GM19463 (cell line): ENCODE data around the gene SNX11.

ENCODE experiments used
- ATAC-seq: cut with Tn5 transposase; IDR thresholded peaks from one replicate; pipeline ENCODE4 v1.9.1; 2021; ENCODE audit warnings: mild to moderate bottlenecking, moderate library complexity; ENCODE audit not compliant: unreplicated experiment

The SNX11 gene

DNA sequence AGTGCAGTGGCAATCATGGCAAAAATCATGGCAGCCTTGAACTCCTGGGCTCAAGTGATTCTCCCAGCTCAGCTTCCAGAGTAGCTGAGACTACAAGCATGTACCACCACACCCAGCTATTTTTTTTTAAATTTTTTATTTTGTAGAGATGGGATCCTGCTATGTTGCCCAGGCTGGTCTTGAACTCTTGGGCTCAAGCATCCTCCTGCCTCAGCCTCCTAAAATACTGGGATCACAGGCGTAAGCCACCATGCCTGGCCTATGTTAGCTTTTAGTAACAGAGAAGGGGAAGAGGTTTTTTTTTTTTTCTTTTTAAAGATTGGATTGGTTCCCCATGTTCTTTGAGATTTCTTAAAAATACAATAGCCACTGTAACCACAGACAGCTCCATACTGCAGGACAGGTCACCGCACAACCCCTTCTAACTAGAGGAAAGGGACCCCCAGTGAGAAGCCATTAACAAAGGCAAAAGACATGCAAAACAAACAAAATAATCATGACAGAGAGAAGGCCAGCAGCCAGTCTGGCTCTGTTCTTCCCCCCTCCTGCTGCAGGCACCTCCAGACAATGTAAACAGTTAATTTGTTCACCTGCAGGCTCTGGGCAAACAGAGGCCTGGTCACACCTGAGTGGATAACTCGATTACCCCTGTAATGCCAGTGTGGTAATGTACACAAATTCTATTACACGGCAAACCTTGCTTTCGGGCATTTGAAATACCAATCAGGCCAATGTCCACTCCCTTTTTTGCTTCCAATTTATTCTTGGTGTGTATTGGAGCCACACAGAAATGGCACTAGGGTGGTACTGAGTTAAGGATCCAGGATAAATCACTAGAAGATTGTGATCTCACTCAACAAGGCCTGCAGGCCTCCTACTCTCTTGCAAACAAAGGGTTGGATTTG lies 52.9 kb downstream of the SNX11 start:
- no peak for ATAC-seq

DNA sequence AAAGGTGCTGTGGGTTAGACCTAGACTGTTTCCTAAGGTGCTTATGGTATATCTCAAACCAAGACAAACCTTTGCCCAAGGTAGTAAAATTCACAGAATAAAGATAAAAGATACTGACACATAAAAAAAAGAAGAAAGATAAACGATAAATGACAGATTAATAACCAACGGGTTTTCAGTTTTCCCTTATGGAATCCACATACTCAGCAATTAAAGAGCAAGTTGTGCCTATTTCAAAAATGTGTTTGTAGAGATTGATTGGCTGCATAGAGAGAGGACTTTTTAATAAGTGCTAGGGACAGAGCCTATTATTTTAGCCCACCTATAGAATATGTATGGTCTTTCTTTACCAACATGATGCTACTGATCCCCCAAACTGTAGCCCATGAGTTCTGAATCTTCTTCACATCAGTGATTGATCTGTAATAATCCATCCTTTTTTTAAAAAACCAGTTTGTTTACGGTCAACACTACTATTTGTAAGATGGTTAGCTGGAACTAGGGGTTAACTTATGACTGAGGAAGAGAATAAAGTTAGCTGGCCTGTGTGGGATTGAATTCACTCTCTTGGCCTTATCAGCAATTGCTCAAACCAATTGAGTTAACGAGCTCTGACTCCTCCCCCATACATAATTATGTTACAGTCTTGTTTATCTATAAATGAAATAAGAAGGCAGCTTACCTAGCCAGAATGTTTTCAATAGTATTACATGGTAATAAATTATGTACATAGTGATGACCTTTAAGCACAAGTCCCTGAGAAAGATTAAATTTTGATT lies 53.8 kb downstream of the SNX11 start:
- no peak for ATAC-seq

DNA sequence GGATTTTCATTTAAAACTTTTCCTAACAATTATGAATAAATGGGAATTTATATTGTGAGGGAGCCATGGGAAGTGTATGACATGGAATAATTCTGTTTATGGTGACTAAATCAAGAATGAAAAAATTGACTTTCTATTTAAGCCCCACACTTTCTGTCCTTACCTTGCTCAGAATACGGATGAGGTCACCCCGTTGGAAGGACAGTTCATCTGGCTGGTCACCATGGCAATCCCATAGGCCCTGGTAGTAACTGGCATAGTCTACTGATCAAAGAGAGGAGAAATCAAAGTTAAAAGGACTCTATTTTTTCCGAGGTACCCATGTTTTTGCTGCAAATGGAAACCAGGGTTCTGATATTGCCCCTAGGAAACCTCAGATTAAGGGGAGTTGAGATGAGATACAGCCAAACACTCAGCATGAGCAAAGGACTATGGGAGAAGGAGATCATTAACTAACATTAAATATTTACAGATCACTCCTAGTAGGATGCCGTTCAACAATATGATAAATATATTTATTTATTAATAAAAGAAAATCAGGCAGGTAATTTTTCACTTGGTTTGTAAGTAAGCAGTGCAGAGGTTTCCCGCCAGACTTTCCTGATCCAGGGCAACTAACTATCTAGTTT lies 54.9 kb downstream of the SNX11 start:
- ATAC-seq: no peak

DNA sequence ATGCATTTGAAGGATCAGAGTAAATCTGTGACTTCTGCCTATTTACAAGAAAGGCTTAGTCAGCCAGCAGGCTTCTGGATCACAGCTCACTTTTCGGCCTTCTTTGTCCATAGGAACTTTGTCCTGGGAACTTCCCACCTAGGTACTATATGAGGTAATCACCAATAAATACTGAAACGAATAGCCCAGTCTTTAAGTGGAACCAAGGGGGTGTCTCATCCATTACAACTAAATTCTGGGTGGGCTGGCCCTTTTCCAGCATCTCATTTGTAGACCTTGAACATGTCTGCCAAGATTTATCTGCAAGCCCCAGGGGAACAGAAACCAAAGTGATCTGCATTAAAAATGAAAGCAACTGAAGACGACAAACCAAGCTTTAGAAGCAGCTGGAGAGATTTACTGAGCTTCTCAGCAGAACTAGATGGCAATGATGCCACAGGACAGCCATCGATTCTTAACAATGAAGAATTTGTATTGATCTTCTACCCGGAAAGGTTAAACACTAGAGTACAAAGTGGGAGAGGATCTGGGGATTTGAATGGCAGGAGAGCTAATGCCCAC lies 55.5 kb downstream of the SNX11 start:
- no peak for ATAC-seq

DNA sequence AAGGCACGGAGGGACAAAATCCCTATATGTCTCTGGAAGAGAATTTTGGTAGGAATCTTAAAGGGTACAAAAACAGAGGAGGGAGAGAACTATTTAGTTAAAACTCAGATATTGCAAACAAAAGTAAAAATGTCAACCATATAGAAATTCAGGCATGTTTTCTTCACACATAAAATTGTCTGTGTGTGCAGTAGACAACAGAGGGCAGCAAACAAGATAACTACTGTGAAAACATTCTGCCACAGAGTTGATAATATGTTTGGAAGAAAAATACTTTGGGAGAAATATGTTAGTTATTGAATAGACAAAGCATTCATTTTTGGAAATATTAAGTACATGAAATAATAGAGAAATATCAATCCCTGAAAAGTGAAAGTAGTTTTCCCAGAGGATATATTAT lies 56.2 kb downstream of the SNX11 start:
- ATAC-seq: no peak

DNA sequence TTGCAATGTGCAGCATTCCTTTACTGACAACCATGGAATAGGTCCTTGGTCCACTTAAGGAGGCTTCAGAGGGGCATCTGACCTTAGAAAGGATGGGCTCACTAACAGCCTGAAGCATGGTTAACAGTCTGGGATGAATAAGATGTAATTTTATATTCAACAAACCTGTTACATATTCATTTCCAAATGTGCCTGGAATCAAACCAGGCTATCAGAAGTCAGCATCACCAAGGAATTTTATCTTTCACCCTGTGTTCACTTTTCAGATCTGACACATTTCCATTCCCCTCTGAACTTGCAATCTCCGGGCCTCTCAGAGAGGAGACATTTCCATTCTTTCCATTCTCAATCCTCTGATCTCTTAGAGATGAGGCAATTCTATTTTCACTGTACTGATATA lies 62.4 kb downstream of the SNX11 start:
- ATAC-seq: no peak
